Hematopoietic multipotent progenitor cell treated with erythropoietin and hydrocortisone succinate and interleukin-3 and kit ligand, for 6 days (in vitro differentiated cells): Measurements from ENCODE around the gene MC1R.
A peak's percentile ranks its signal among the peaks of the same experiment; 100 is the strongest.
"Not testable (repeated sequence)": the region's sequence is repeated elsewhere in the genome, so short reads cannot be mapped to it uniquely, and the experiment has no call there.

Experiments used
- DNase-seq: peaks from one replicate; pipeline ENCODE4 v3.0.0-alpha.2; 2015

Gene MC1R

DNA sequence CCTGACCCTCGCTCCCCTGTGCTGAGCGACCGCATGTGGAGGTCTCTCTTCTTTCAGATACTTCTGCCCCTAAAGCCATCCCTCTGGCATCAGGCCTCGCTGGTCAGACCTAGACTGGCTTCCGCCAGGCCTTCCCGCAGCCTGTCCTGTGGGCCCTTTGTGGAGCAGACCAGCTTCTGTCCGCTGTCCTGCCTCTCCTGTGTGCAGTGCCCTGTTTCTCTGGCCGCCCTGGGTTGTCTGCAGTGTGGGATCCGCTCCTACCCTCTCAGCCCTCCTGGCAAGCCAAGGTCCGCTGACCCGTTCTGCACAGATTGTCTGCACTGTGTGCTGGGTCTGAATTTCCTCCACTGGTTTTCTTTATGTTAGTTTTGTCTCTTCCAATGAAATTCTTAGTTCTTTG, 21.5 kb upstream of the MC1R start:
- no peak for DNase-seq

DNA sequence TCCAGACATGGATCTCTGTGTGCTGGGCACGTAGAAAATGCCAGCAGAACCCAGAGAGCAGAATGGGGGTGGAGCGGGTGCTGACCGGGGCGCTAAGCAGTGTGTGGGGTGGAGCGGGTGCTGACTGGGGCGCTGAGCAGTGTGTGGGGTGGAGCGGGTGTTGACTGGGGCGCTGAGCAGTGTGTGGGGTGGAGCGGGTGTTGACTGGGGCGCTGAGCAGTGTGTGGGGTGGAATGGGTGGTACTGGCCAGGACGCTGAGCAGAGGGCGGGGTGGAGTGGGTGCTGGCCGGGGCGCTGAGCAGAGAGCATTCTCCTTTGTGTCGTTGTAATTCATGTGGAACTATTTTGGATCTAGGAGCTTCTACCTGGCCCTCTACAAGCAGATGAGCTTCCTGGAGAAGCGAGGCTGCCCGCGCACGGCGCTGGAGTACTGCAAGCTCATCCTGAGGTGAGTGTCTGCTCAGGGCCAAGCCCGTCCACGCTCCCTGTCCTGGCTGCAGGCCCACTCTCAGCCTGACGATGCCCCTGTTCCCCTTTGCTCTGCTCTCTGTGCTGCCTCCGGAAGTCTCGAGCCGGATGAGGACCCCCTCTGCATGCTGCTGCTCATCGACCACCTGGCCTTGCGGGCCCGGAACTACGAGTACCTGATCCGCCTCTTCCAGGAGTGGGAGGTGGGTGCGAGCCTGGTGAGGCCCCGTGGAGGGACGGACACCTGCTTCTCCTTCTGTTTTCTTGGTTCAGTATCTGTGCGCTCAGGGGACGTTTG, 20.3 kb upstream of the MC1R start:
- DNase-seq, result no peak

DNA sequence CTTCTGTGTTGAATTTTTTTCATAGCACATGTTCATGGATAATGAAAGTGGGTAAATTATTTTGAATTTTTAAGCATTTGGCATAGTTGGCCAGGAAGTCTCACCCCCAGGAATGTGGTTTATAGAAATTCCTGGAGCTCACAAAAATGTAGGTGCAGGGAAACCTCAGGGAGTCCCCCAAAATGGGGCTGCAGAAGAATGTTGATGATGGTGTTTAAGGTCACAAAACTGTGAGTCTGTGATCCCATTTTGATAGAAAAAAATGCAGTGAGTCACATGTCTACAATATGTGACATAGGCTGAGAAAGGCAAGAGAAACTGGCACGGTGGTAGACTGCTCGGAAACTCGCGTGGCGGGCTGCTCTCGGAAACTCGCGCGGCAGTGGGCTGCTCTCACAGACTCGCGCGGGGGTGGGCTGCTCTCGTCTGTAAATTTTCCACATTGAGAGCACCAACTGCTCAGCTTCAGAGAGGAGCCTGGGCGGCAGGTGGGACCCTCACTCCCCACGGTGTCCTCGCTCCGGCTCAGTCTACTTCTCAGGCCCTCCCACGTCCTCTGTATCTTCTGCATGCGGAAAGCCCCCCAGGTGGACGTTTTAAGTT, 18.7 kb upstream of the MC1R start:
- no peak for DNase-seq

DNA sequence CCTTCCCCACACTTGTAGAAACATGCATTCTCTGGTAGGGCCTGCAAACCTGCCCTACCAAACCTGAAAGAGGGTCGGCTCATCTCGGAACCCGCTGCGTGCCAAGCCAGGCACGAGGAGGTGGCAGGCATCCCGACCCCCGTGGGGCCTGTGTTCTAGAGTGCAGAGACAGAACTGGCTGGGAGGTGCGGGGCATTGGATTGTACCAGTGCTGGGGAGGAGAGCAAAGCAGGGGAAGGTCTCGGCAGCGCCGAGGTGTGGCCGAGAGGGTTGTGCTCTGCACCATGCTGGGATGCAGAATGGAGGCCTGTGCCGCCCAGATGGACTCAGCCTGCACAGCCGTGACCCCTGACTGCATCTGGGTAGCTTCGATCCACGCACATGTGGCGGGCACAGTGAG, 17.8 kb upstream of the MC1R start:
- DNase-seq, result no peak

DNA sequence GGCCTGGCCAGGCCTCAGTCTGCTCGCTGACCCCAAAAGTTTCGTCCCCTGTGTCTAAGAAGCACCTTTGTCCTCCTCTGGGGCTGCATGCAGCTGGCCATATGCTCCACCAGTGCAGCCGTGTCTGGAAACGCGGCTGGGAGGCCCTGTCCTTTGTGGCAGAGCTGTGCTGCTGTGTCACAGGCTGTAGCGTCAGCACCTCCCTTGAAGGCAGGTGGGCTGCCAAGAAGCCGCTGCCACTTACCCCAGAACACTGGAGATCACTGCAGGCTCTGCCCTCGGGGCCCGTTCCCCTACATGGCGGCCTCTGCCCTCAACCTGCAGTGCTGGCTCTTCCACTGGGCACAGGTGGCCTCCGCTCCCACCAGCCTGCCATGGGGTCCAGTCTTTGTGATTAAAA, 15.7 kb upstream of the MC1R start:
- DNase-seq, result no peak

DNA sequence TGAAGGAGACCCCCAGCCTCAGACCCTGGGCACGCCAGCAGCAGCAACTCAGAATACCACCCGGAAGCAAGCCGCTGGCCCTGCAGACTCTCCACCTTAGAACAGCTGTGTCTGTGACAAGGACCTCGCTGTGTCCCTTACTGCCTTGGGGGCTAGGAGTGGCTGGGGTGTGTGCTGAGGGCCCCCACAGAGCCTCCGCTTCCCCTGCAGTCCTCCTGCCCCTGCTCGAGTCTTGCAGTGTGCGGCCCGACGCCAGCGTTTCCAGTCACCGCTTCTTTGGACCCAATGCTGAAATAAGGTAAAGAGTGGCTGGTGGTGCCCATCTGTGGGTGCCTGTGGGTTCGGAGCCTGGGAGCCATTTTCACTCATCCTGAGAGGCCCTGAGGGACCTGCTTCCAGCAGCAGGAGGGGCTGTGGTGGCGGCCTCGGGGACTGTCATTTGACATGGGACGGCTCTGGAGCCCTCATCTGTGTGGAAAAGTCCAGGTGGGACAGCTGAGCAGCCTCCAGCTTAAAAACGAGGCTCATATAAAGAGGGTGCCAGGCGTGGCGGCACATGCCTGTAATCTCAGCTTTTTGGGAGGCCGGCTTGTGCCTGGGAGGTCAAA, 14.7 kb upstream of the MC1R start:
- DNase-seq, result no peak

DNA sequence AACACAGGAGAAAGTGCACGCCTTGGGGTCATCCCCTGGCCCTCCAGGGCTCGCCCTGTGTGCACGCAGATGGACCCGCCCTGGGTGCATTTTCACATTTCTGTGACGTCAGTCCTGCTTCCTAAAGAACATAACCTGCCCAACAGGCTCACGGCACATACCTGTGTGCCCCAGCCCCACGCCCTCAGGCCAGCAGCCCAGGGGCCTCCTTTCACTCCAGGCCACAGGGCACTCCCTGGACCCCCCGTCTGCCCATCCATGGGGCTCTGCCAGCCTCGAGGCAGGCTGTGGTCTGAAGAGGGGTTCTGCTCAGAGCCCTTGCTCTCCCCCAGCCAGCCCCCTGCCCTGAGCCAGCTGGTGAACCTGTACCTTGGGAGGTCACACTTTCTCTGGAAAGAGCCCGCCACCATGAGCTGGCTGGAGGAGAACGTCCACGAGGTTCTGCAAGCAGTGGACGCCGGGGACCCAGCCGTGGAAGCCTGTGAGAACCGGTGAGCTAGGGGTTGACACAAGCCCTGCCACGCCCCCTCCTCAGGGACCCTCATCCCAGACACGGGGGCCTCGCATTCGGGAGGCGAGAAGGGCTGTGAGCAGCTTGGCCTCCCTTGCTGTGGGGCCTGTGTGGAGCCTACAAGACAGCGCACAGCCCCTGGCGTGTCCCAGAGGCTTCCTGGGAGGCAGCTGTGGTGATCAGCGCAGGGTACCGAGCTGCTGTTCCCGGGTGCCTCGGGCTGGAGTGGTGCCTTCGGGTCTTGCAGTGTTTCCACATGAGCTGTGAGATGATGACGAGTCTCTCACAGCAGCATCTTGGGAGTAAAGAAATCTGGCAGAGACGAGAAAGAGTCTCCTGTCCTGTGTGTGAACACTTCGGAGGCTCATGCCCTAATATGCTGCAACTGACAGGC, 13.8 kb upstream of the MC1R start:
- DNase-seq, result no peak

DNA sequence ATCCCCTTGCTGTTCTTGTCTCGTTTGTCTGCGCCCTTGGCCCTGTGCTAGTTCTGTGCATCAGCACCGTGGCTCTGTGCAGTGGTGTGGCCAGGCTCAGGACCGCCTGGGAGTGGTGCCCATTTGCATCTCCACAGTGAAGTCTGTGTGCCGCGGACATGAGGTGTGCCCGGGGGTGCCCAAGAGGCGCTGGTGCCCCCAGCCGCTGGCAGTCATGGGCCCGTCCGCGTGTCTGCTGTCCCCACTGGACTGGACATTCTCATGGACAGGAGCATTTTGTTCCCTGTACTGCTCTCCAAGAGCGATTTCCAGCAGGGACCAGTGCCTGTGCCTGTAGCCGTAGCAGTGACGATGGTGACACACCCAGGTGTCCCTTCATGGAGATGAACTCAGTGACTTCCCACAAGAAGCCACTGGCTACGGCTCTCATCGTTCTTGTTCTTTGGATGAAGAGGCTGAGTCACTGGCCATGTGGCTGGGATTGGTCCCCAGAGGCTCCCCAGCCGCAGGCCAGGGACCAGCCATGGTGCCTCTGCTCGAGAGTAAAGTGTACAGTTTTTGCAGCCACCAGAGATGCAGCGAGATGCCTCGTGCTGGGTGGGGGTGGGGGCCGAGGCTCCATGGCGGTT, 13.0 kb upstream of the MC1R start:
- DNase-seq, result no peak

DNA sequence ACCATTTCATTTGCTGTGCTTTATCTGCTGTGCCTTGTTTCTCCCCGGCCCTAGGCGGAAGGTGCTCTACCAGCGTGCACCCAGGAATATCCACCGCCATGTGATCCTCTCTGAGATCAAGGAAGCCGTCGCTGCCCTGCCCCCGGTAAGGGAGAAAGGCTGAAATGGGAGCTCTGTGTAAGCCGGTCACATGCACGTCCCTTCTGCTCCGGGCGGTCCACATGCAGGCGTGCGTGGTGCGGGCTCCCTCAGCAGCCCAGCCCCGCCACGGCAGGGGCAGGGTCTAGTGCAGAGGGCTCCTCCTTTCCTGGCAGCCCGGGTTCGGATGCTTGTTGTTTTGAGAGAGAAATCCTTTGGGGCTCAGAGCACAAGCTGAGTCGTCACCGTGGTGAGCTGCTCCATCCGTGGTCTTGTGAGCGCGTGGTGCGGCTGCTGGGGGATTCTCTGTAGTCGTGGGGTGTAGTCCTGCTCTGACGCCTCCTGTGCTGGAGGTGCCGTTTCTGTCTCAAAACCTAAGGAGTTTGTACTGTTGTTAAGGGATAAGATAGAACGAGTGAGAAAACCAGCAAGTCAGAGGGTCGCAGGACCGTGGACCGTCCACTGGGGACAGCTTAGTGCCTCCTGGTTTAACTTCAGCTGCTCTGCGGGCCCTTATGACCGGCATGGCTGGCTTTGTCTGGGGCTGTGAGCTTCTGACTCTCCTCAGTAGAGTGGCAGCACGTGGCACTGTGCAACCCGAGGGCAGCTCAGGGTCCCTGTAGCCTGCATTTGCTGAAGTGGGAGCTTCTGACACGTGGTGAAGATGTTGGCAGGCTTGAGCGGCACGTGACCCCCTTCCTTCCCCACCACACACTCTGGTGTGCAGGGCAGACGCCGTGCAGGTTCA, 12.3 kb upstream of the MC1R start:
- DNase-seq, result no peak

DNA sequence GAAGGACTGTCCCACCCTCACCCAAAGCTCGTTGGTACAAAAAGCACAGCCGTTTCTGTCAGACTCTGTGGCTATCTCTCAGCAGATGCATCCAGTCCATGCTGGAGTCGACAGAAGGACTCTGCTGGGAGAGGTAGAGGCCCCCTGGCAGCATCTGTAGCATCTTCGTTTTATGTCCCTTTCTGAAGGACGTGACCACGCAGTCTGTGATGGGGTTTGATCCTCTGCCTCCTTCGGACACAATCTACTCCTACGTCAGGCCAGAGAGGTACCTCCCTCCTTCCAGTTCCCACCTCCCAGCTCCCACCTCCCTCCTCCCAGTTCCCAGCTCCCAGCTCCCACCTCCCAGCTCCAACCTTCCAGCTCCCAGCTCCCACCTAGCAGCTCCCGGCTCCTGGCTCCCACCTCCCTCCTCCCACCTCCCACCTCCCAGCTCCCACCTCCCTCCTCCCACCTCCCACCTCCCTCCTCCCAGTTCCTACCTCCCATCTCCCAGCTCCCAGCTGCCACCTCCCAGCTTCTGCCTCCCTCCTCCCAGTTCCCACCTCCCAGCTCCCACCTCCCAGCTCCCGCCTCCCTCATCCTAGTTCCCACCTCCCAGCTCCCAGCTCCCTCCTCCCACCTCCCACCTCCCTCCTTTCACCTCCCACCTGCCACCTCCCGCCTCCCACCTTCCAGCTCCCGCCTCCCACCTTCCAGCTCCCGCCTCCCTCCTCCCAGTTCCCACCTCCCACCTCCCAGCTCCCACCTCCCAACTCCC, 11.4 kb upstream of the MC1R start:
- no peak for DNase-seq

DNA sequence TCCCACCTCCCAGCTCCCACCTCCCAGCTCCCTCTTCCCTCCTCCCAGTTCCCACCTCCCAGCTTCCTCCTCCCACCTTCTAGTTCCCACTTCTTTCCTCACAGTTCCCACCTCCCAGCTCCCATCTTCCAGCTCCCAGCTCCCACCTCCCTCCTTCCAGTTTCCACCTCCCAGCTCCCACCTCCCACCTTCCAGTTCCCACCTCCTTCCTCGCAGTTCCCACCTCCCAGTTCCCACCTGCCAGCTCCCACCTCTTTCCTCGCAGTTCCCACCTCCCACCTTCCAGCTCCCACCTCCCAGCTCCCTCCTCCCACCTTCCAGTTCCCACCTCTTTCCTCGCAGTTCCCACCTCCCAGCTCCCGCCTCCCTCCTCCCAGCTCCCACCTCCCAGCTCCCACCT, 10.4 kb upstream of the MC1R start:
- no peak for DNase-seq

DNA sequence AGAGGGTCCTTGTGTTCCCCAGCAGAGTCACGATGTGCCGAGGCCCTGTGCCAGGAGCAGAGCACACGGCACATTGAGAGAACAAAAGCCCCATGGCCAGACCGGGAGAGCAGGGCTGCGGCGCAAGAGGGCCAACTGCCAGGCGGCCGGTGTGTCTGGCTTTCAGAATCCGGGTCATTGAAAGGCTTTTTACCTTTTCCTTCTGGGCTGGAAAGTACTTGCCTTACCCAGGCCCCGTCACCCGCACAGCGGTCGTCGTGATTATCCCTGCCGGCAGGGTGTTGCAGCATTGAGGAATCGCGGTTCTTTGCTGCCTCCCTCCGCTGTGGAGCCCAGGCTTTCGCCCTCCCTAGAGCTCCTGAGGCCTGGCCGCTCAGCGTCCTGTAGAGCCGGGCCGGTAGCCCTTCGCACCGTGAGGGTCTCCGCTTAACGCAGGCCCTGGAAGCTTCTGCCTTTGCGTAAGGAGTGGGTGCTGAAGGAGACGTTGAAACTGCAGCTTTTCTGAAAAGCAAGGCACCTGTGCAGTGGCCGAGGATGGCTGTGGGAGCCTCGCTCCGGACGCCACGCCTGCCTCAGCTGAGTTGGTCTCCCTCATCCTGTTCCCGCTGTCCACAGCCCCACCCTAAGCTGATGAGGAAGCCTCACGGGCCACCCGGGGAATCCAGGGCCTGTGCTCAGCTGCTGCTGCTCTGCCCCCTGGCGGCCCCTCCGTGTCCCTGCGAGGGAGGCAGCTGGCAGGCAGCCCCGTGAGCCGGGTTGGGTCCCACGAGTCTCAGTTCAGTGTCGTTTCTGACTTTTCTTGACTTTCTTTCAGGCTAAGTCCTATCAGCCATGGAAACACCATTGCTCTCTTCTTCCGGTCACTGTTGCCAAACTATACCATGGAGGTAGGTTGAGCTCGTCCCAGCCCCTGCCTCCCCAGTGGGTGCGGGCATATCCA, 8.6 kb upstream of the MC1R start:
- DNase-seq, result peak; percentile 85

DNA sequence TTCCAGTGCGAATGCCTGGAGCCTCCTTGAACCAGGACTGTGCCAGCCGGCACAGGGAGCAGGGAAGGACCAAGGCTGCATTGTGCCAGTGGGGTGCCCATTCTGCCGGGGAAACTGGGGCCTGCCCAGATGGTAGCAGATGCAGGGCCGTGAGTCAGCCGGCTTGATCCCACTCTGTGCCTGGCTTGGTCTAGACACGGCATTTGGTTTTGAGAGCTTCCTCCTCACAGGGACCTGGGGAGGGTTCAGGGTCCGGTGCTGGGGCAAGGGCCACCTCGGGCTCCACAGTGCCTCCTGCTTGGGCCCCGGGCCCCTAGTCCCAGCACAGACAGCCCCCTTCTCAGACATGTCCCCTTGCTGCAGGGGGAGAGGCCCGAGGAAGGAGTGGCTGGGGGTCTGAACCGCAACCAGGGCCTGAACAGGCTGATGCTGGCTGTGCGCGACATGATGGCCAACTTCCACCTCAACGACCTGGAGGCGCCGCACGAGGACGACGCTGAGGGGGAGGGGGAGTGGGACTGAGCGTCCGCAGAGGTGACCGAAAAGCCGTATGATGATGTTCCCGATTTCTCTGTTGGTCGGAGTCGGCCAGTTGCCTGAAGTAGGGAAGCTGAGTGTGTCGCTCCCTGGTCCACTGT, 7.8 kb upstream of the MC1R start:
- DNase-seq, result no peak

DNA sequence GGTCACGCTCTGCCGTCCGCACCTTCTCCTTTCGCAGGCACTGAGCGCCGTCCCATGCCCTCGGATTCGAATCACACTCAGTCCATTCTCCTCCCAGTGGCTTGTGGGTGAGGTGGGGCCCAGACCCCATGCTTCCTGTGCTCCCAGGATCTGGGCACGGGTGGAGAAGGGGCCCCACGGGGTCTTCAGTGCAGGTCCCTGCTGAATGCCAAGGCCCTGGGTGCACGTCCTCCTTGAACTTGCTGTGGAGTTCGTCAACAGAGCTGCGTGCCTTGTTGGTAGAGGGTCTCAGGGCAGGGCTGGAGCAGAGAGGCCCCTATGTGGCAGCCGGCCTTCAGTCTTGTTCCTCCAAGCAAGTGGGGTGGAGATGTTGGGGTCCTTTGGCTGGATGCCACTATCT, 7.3 kb upstream of the MC1R start:
- no peak for DNase-seq

DNA sequence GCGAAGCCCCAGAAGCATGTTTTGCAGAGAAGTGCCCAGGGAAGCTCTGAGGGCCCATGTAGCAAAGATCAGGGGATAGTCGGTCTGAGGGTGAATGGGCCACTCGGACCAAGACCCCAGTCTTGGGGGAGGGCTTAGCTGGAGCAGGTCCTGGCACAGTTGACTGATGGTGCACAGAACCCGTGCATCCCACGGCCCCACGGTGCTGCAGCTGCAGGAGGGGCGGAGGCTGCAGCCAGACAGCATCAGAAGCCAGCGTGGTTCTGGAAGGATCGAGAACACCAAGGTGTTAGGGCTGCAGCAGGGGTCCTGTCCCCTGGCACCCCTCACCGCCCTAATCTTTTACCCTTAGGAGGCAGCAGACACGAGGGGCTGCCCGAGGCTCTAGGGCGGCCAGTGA, 6.5 kb upstream of the MC1R start:
- no peak for DNase-seq

DNA sequence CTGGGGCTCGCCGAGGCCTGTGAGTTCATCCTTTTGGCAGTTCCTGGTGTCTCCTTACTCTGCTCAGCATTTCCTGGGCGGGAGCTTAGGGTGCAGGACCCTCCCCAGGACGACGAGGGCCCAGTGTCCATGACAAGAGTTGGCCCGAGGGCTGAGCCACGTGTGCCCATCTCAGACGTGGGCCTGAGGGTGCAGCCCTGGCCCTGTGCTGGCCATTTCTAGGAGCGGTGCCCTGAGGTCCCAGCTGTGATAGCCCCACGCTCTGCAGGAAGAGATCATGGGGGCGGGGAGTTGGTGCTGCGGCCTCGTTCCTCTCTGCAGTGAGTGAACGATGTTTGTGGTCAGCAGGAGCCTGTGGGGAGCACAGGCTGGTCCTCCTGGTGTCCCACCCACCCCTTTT, 6.0 kb upstream of the MC1R start:
- no peak for DNase-seq

DNA sequence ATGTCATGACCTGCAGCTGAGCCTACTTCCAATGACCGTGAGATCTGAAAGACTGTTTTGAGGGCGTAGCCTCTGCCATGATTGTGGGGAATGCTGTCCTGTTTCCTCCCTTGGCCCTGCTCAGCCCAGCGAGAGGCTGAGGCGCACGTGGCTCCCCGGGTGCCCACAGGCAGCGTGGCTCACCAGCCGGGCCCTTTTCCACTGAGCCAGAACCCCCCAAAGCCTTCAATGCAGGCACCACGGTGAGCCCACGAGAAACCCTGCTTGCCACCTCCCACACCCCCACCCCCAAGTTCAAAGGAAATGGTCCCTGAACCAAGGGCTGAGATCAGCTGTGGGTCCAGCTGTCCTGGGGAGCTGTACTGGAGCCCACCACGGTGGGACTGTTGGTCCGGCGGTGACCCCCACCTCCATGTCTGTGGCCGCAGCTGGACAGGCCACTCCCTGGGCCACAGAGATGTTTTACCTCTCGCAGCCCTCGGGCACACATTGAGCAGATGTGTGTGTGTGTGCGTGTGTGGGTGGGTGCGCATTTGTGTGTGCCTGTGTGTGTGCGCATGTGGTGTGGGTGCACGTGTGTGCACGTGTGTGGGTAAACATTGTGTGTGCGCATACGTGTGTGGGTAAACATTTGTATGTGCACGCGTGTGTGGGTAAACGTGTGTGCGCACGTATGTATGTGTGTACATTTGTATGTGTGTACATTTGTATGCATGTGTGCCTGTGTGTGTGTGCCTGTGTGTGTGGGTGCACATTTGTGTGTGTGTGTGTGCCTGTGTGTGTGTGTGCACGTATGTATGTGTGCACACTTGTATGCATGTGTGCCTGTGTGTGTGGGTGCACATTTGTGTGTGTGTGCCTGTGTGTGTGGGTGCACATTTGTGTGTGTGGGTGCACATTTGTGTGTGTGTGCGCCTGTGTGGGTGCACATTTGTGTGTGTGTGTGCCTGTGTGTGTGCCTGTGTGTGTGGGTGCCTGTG, 5.0 kb upstream of the MC1R start:
- no peak for DNase-seq

DNA sequence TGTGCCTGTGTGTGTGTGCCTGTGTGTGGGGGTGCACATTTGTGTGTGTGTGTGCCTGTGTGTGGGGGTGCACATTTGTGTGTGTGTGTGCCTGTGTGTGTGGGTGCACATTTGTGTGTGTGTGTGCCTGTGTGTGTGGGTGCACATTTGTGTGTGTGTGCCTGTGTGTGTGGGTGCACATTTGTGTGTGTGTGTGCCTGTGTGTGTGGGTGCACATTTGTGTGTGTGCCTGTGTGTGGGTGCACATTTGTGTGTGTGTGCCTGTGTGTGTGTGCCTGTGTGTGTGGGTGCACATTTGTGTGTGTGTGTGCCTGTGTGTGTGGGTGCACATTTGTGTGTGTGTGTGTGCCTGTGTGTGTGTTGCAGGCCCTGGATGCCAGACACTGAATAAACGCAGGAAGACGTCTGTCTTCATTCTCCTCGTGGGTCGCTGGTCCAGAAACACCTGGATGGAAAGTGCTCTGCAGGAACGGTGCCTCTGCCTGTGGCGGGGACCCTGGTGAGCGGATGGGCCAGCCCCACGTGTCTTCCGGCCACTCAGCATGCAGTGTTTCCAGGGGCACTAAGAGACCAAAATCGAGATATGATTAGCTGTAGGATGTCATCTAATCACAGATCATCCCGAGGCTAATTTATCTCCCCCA, 3.9 kb upstream of the MC1R start:
- not testable (repeated sequence) for DNase-seq
